Putamen (tissue), 1 donor: ENCODE data around the gene PRRX1.

Experiments used
- DNase-seq: peaks from one replicate; pipeline ENCODE4 v3.0.0-alpha.2; 2016; ENCODE audit warnings: low spot score

PRRX1 gene

GRCh38 chr1:170769691-170770090 is 105.8 kb downstream of the PRRX1 start:
- no peak for DNase-seq

- no peak for DNase-seq
These were observed 106.3 kb downstream of the PRRX1 start for GRCh38 chr1:170770254-170770653.

GRCh38 chr1:170776252-170776651 is 112.3 kb downstream of the PRRX1 start:
- DNase-seq = no peak

DNA sequence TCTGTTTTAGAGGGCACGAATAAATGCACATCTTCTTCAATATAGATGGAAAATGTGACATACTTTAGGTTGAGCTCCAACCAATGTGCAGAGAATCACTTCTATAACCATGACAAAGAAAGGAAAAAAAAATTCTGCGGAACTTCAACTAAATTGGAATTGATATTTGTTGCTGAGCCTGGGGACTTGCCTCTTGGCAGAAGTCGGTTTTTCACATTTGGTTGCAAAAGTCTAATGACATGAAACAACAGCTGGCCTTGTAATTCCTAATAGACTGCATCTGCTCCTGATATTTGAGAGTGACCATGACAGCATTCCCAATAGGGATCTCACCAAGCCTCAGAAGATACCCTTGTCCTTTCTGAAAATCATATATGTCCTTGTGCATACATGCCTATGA is 112.8 kb downstream of the PRRX1 start:
- DNase-seq = no peak
